Esophagus muscularis mucosa (tissue), 4 donors: ENCODE measurements around the gene BEX3. TPM values are rescaled to one million over a fixed set of nuclear protein-coding genes. Genes with fewer than 3 reads are reported as not detected.

Experiments used
- DNase-seq: peaks from one replicate; pipeline ENCODE4 v3.0.0-alpha.2; 2017; ENCODE audit errors: extremely low spot score
- H3K27ac ChIP-seq, 4 donors: fragments of 200-600 bp; sonication (generic); replicated peaks in 1 of 4; 1 replicate in 3 of 4; 2 replicates in 1 of 4; pipeline ENCODE4 v1.5.1; 2016 to 2019; ENCODE audit warnings: mild to moderate bottlenecking in 1 of 4
- H3K27me3 ChIP-seq, 4 donors: fragments of 200-600 bp; sonication (generic); one replicate each; pipeline versions ENCODE4 v1.5.1 to v1.6.0; 2016 to 2019
- H3K36me3 ChIP-seq, 4 donors: fragments of 200-600 bp; sonication (generic); one replicate each; pipeline ENCODE4 v1.5.1; 2016 to 2019
- H3K4me1 ChIP-seq, 4 donors: fragments of 200-600 bp; sonication (generic); one replicate each; pipeline ENCODE4 v1.5.1; 2016 to 2019
- H3K4me3 ChIP-seq, 4 donors: fragments of 200-600 bp; sonication (generic); 1 replicate in 2 of 4; 2 replicates in 2 of 4; pipeline ENCODE4 v1.5.1; 2016 to 2019; ENCODE audit warnings: mild to moderate bottlenecking in 4 of 4, moderate library complexity in 1 of 4
- H3K9me3 ChIP-seq, 4 donors: fragments of 200-600 bp; sonication (generic); 1 replicate in 3 of 4; 2 replicates in 1 of 4; pipeline ENCODE4 v1.5.1; 2016 to 2019
- CTCF ChIP-seq, 3 experiments: fragments of 200-600 bp in 2 of 3; fragments of 450-650 bp in 1 of 3; sonication (generic) in 2 of 3; IDR thresholded peaks; one replicate each; pipeline ENCODE4 v1.5.1; 2017 to 2019; ENCODE audit warnings: antibody characterized with exemption in 3 of 3, mild to moderate bottlenecking in 2 of 3, moderate library complexity in 1 of 3
- EP300 ChIP-seq: sonication (generic); formaldehyde crosslinking; IDR thresholded peaks from one replicate; pipeline ENCODE4 v1.6.1; 2017; ENCODE audit warnings: antibody characterized with exemption
- POLR2A ChIP-seq: fragments of 450-650 bp; IDR thresholded peaks from one replicate; pipeline ENCODE4 v1.6.1; 2017; ENCODE audit warnings: antibody characterized with exemption, moderate library complexity, mild to moderate bottlenecking, low read depth
- POLR2AphosphoS5 ChIP-seq, 2 donors: sonication (generic); formaldehyde crosslinking; IDR thresholded peaks; one replicate each; pipeline ENCODE4 v1.6.1; 2017; ENCODE audit warnings: antibody characterized with exemption in 2 of 2
- WGBS: methylation state at CpG from one replicate; pipeline ENCODE4 v1.1.5; 2018; 5-methylcytosine and 5-hydroxymethylcytosine counted together
- intact Hi-C: fragments of 100-400 bp; cut with DNase I; formaldehyde crosslinking; loops from one replicate; pipeline ENCODE4 v1.15.1; 2023
- total RNA-seq, 4 donors: library from RNA; depleted of rRNA; stranded (reverse); fragments of >200 nt; gene quantifications; one replicate each; pipeline versions ENCODE4 v1.1.0 to v1.2.1, GENCODE V29; 2016

Gene BEX3
- total RNA-seq, 4 donors from 2014 or later = 119 to 137 (median 130) TPM

- H3K27ac ChIP-seq = no peak overlapping the region
- intact Hi-C loops = no loop called here
- TF ChIP-seq CTCF (IDR thresholded peaks at IDR 0.05) = no peak
- TF ChIP-seq EP300 = no peak
- no peak for TF ChIP-seq POLR2AphosphoS5 (IDR thresholded peaks at IDR 0.05)
- TF ChIP-seq POLR2A = no peak
- H3K9me3 ChIP-seq = no peaks in the 10 kb centered on the region
- H3K27me3 ChIP-seq = no peaks in the 10 kb centered on the region
- 29% methylated on average over 1 of the region's 1 CpG for WGBS
- H3K4me1 ChIP-seq = no peaks in the 10 kb centered on the region
- no peak for DNase-seq
- no peak overlapping the region for H3K4me3 ChIP-seq
- no peaks in the 10 kb centered on the region for H3K36me3 ChIP-seq
Observed at GRCh38 chrX:103398421-103398864, 22.1 kb downstream of the BEX3 start.

GRCh38 chrX:103399744-103400143, 23.4 kb downstream of the BEX3 start:
- WGBS = 36% methylated on average over 1 of the region's 1 CpG
- intact Hi-C loops = no loop called here
- H3K9me3 ChIP-seq = no peaks in the 10 kb centered on the region
- no peak overlapping the region for H3K4me3 ChIP-seq
- H3K36me3 ChIP-seq = no peaks in the 10 kb centered on the region
- peaks cover 0 to 3% (median 0%) of the 10 kb centered on the region in 4 donors for H3K27me3 ChIP-seq
- no peaks in the 10 kb centered on the region for H3K4me1 ChIP-seq
- no peak for DNase-seq
- no peak for TF ChIP-seq POLR2A
- TF ChIP-seq POLR2AphosphoS5 (IDR thresholded peaks at IDR 0.05) = no peak
- TF ChIP-seq EP300 = no peak
- TF ChIP-seq CTCF (IDR thresholded peaks at IDR 0.05) = no peak
- no peak overlapping the region for H3K27ac ChIP-seq

- Histone ChIP-seq H3K27me3 (peaks cover 0 to 8% (median 0%) of the 10 kb centered on the region in 4 donors), H3K4me3 (no peak overlapping the region), H3K36me3 (no peaks in the 10 kb centered on the region), H3K27ac (no peak overlapping the region), H3K4me1 (no peaks in the 10 kb centered on the region), H3K9me3 (no peaks in the 10 kb centered on the region)
- intact Hi-C loops = no loop called here
- 20% methylated on average over 1 of the region's 1 CpG for WGBS
- DNase-seq = no peak
- TF ChIP-seq CTCF (IDR thresholded peaks at IDR 0.05) (no peak), POLR2A (no peak), POLR2AphosphoS5 (IDR thresholded peaks at IDR 0.05) (no peak), EP300 (no peak)
Observed at GRCh38 chrX:103400931-103401330, 24.6 kb downstream of the BEX3 start.

GRCh38 chrX:103404231-103405008, 28.1 kb downstream of the BEX3 start:
- WGBS = 19% methylated on average over 19 of the region's 19 CpGs
- no peaks in the 10 kb centered on the region for H3K36me3 ChIP-seq
- no peaks in the 10 kb centered on the region for H3K9me3 ChIP-seq
- no peaks in the 10 kb centered on the region for H3K4me1 ChIP-seq
- H3K27ac ChIP-seq = peak overlapping the region in 3 of 4 donors; percentile 30 to 53 (median 48)
- intact Hi-C loops = no loop called here
- peaks cover 0 to 8% (median 0%) of the 10 kb centered on the region in 4 donors for H3K27me3 ChIP-seq
- TF ChIP-seq POLR2A = no peak
- peak; percentile 58 to 61 for TF ChIP-seq POLR2AphosphoS5 (IDR thresholded peaks at IDR 0.05)
- peak; percentile 91 for DNase-seq
- H3K4me3 ChIP-seq = peak overlapping the region; percentile 50 to 62 (median 55)

- 23% methylated on average over 7 of the region's 7 CpGs for WGBS
- DNase-seq = no peak
- no peaks in the 10 kb centered on the region for H3K36me3 ChIP-seq
- peaks cover 0 to 8% (median 0%) of the 10 kb centered on the region in 4 donors for H3K27me3 ChIP-seq
- peak overlapping the region in 3 of 4 donors; percentile 30 to 53 (median 48) for H3K27ac ChIP-seq
- H3K4me1 ChIP-seq = no peaks in the 10 kb centered on the region
- intact Hi-C loops = no loop called here
- TF ChIP-seq POLR2A (no peak), POLR2AphosphoS5 (IDR thresholded peaks at IDR 0.05) (no peak), CTCF (IDR thresholded peaks at IDR 0.05) (no peak), EP300 (no peak)
- H3K9me3 ChIP-seq = no peaks in the 10 kb centered on the region
- peak overlapping the region; percentile 50 to 62 (median 55) for H3K4me3 ChIP-seq
Observed at GRCh38 chrX:103405009-103405333, 28.6 kb downstream of the BEX3 start.
